Measurements from ENCODE around the gene HELB.

DNA sequence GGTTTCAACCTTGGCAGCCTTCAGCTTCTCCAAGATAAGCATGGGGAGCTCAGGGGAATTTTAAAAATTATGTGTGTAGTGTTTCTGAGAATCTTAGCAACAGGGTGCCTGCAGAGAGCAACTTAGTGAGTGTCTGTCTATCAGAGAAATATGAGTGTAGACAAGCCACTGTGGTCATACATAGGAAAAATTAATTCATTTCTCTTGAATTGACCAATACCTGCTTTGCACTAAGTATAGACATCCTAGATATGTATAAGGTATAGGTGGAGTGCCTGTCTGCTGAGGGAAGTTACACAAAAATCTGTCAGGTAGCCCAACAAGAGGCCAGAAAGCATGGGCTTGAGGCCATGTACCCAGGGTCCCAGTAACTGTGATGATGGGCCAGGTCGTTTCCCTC lies 20.7 kb downstream of the HELB start:
- TF ChIP-seq POLR2AphosphoS5 (IDR thresholded peaks at IDR 0.05; ENCODE audit: low read depth, low read length) = no peak
- TF ChIP-seq POLR2A (IDR thresholded peaks at IDR 0.05; ENCODE audit: low read depth, low read length) = no peak
- TF ChIP-seq TAF1 (IDR thresholded peaks at IDR 0.05; ENCODE audit: low read depth, low read length) = no peak
- no peak for TF ChIP-seq POU2F2 (IDR thresholded peaks at IDR 0.05; ENCODE audit: low read depth, low read length)

All from GM12891 (cell line).